NB4 (cell line): ENCODE results near the gene ZNF512B.

Source experiments
- CTCF ChIP-seq: IDR thresholded peaks from one replicate; pipeline ENCODE4 v1.5.1; 2012; ENCODE audit warnings: low read depth, low read length
- POLR2A ChIP-seq: IDR thresholded peaks from 2 replicates; pipeline ENCODE4 v1.6.1; 2011; ENCODE audit warnings: mild to moderate bottlenecking; ENCODE audit not compliant: insufficient read length; ENCODE audit errors: extremely low read depth
- TF ChIP-seq, protein P1 (sequence below): IDR thresholded peaks from 2 replicates; pipeline ENCODE4 v1.6.1; 2011; ENCODE audit warnings: low read depth, low read length

GRCh38 chr20:63941282-63942081 lies 28.2 kb downstream of the ZNF512B start:
- TF ChIP-seq POLR2A (no peak), CTCF (no peak)
- TF ChIP-seq, protein P1, sequence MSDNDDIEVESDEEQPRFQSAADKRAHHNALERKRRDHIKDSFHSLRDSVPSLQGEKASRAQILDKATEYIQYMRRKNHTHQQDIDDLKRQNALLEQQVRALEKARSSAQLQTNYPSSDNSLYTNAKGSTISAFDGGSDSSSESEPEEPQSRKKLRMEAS, result no peak
